ENCODE data around the gene ZNF423. TPM values are rescaled to one million over a fixed set of nuclear protein-coding genes. Genes with fewer than 3 reads are reported as not detected.

Gene ZNF423
- total RNA-seq, 1 experiment from 2014 or later, result 0.49 TPM

DNA sequence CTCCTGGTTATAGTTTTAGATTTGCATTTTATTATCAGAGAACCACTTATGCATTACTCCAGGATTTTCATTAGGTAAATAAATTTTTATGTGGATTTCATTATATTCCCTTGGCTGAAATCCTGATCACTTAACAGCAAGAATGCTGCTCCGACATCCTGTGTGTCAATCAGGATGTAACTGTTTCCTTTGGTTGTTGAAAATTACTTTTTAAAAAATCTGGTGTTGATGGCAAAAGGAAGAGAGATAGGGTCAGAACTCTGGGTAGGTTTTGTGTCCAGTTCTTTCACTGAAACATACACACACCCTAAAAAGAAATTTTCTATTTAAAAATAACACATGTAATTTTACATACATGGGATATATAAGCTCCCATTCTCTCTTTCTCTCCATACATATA is 30.9 kb downstream of the ZNF423 start:
- no peak overlapping the region for H3K27ac ChIP-seq (ENCODE audit: low read length)
- no peaks in the 10 kb centered on the region for H3K9me3 ChIP-seq (ENCODE audit: control insufficient read depth, insufficient read depth, low read depth, low read length)
- DNase-seq (ENCODE audit: low read depth, low spot score), result no peak
- no peak for TF ChIP-seq SIN3A (IDR thresholded peaks at IDR 0.05; ENCODE audit: borderline replicate concordance, insufficient read depth, low read depth, low read length)
- no peak for TF ChIP-seq POLR2AphosphoS5 (IDR thresholded peaks at IDR 0.05; ENCODE audit: low read depth, low read length)
- no peak for TF ChIP-seq REST (IDR thresholded peaks at IDR 0.05; ENCODE audit: insufficient read depth in 1 of 2, low read depth in 2 of 2, low read length in 1 of 2)
- no peak for TF ChIP-seq CTCF (IDR thresholded peaks at IDR 0.05)
- TF ChIP-seq TCF7L2 (IDR thresholded peaks at IDR 0.05; ENCODE audit: low read depth, low read length), result no peak
- intact Hi-C loops (cut with micrococcal nuclease; ENCODE audit: unreplicated experiment) (no loop called here), in situ Hi-C loops (cut with HindIII; ENCODE audit: low pct_unique_long_range_greater_than_20kb, low sequenced_read_pairs) (no loop called here)
- ChIA-PET CTCF (no interaction called here), POLR2A (no interaction called here)
- no peak for ATAC-seq
- no peaks in the 10 kb centered on the region; the same call in 1 of the 2 replicates for H3K27me3 ChIP-seq (ENCODE audit: control insufficient read depth, insufficient read depth, low read length)
- H3K36me3 ChIP-seq (ENCODE audit: control insufficient read depth, insufficient read depth, low read length), result no peaks in the 10 kb centered on the region
- H3K4me3 ChIP-seq (ENCODE audit: low read depth in 2 of 2, low read length in 2 of 2), result no peak overlapping the region
- no TSS peak for BruUV-seq (replicated peaks)
- no peaks in the 10 kb centered on the region for H3K4me1 ChIP-seq (ENCODE audit: control insufficient read depth, insufficient read depth, low read length)

DNA sequence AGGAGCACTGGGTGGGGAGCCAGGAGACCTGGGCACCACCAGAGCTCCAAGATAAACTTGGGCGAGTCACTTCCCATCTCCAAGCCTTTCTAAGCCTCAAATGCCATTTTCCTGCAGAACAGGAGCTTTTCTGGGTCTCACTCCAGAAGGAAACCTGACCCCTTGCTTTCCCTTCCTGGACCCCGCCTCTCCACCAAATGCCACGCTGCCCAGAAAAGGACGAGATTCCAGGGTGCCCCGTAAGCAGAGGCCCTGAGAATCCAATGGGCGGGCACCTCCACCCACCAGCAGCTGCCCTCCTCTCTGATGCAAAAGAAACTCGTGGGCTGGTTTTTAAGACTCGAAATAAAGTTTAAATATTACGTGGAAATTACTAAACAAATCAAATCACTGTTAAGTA is 31.3 kb downstream of the ZNF423 start:
- ChIA-PET CTCF (no interaction called here), POLR2A (no interaction called here)
- no peak for TF ChIP-seq POLR2AphosphoS5 (IDR thresholded peaks at IDR 0.05; ENCODE audit: low read depth, low read length)
- TF ChIP-seq REST (IDR thresholded peaks at IDR 0.05; ENCODE audit: insufficient read depth in 1 of 2, low read depth in 2 of 2, low read length in 1 of 2), result no peak
- no peak for TF ChIP-seq SIN3A (IDR thresholded peaks at IDR 0.05; ENCODE audit: borderline replicate concordance, insufficient read depth, low read depth, low read length)
- no peak for TF ChIP-seq CTCF (IDR thresholded peaks at IDR 0.05)
- no peak for TF ChIP-seq TCF7L2 (IDR thresholded peaks at IDR 0.05; ENCODE audit: low read depth, low read length)
- in situ Hi-C loops (cut with HindIII; ENCODE audit: low pct_unique_long_range_greater_than_20kb, low sequenced_read_pairs) (no loop called here), intact Hi-C loops (cut with micrococcal nuclease; ENCODE audit: unreplicated experiment) (no loop called here)
- no TSS peak for BruUV-seq (replicated peaks)
- ATAC-seq (no peak), DNase-seq (ENCODE audit: low read depth, low spot score) (no peak)
- Histone ChIP-seq H3K27me3 (ENCODE audit: control insufficient read depth, insufficient read depth, low read length) (no peaks in the 10 kb centered on the region; the same call in 1 of the 2 replicates), H3K36me3 (ENCODE audit: control insufficient read depth, insufficient read depth, low read length) (no peaks in the 10 kb centered on the region), H3K27ac (ENCODE audit: low read length) (no peak overlapping the region), H3K9me3 (ENCODE audit: control insufficient read depth, insufficient read depth, low read depth, low read length) (no peaks in the 10 kb centered on the region), H3K4me1 (ENCODE audit: control insufficient read depth, insufficient read depth, low read length) (no peaks in the 10 kb centered on the region), H3K4me3 (ENCODE audit: low read depth in 2 of 2, low read length in 2 of 2) (no peak overlapping the region)
